ENCODE data around the gene STIM1. TPM values are rescaled to one million over a fixed set of nuclear protein-coding genes. Genes with fewer than 3 reads are reported as not detected.

Gene STIM1
- total RNA-seq, 1 experiment from 2014 or later: 28.3 TPM

GRCh38 chr11:3944198-3944597 lies 88.7 kb downstream of the STIM1 start:
- no peaks in the 10 kb centered on the region for H3K79me2 ChIP-seq (ENCODE audit: low read depth)
- H3K9me2 ChIP-seq (ENCODE audit: insufficient read depth): no peaks in the 10 kb centered on the region
- intact Hi-C loops (cut with micrococcal nuclease; ENCODE audit: unreplicated experiment): no loop called here
- TF ChIP-seq CTCF (conservative IDR thresholded peaks at IDR 0.05) (no peak), EZH2 (IDR thresholded peaks at IDR 0.05; ENCODE audit: low read depth) (no peak)
- no peak overlapping the region for H3K4me3 ChIP-seq
- peaks cover 6% of the 10 kb centered on the region for H3K4me1 ChIP-seq (replicated peaks; ENCODE audit: insufficient read depth)
- H3K4me2 ChIP-seq: no peak overlapping the region
- H3K36me3 ChIP-seq (ENCODE audit: low read depth): no peaks in the 10 kb centered on the region
- H2AFZ ChIP-seq: no peak overlapping the region
- ChIA-PET CTCF (no interaction called here), POLR2A (ENCODE audit: unreplicated experiment) (no interaction called here)
- H3K9me3 ChIP-seq (ENCODE audit: insufficient read depth, low read depth): no peaks in the 10 kb centered on the region
- H3K27ac ChIP-seq: no peak overlapping the region
- no peak for DNase-seq
- H3F3A ChIP-seq (ENCODE audit: insufficient read depth, low read depth): peaks cover 3% of the 10 kb centered on the region; the same call in 1 of the 2 replicates
- no peaks in the 10 kb centered on the region for H3K27me3 ChIP-seq (ENCODE audit: insufficient read depth, low read depth)
- no TSS peak for BruUV-seq (replicated peaks)
- H4K20me1 ChIP-seq (ENCODE audit: insufficient read depth): no peaks in the 10 kb centered on the region

DNA sequence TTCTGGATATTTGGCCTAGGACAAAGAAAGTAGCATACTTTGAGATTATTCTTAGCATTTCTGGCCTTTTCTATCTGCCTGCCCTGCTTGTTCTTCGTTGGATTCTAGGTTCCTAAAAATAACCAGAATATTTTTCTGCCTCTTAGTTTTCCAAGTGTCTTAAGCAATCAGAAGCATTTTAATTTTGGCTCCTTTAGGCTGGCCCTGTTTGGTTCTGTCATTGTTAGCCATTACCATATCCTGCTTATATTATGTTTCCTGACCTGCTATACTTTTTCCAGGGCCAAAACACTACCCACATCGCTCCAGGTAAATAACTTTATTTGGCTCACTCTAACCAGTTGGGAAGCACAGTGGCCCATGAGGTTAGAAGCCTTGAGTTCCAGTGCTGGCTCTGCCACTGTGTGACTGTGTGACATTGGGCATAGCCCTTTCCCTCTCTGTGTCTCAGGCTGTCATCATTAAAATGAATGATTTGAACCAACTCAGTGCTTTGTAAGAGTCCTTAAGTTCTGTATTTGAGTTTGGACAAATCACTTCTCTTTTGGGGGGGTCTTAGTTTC lies 91.1 kb downstream of the STIM1 start:
- Histone ChIP-seq H3K9me3 (ENCODE audit: insufficient read depth, low read depth) (no peaks in the 10 kb centered on the region), H3K4me2 (no peak overlapping the region), H3F3A (ENCODE audit: insufficient read depth, low read depth) (no peaks in the 10 kb centered on the region), H3K36me3 (ENCODE audit: low read depth) (no peaks in the 10 kb centered on the region), H3K9me2 (ENCODE audit: insufficient read depth) (no peaks in the 10 kb centered on the region), H3K79me2 (ENCODE audit: low read depth) (no peaks in the 10 kb centered on the region), H3K27ac (no peak overlapping the region), H2AFZ (no peak overlapping the region), H3K4me1 (replicated peaks; ENCODE audit: insufficient read depth) (no peaks in the 10 kb centered on the region), H4K20me1 (ENCODE audit: insufficient read depth) (no peaks in the 10 kb centered on the region), H3K4me3 (no peak overlapping the region), H3K27me3 (ENCODE audit: insufficient read depth, low read depth) (no peaks in the 10 kb centered on the region)
- no peak for DNase-seq
- POLR2A ChIA-PET (ENCODE audit: unreplicated experiment): no interaction called here
- TF ChIP-seq EZH2 (IDR thresholded peaks at IDR 0.05; ENCODE audit: low read depth) (no peak), CTCF (conservative IDR thresholded peaks at IDR 0.05) (no peak)
- intact Hi-C loops (cut with micrococcal nuclease; ENCODE audit: unreplicated experiment): no loop called here
- CTCF ChIA-PET: no interaction called here
- no TSS peak for BruUV-seq (replicated peaks)

DNA sequence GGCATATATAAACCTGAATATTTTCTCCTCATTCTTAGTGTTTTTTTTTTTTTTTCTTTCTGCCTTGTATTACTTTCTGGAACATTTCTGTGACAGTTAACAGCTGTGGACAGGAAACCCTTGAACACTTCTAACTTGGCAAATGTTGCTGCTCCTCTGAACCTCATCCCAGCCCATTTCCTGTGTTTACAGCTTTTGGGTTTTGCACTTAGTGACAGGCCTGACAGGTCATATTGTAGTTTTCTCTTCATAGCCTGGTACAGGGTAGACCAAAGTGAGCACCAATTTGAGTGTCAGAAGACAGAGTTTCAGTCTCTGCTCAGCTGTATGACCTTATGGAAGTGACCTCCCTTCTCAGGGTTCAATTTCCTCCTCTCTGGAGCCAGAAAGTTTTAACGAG lies 91.6 kb downstream of the STIM1 start:
- Histone ChIP-seq H3K27ac (no peak overlapping the region), H3F3A (ENCODE audit: insufficient read depth, low read depth) (no peaks in the 10 kb centered on the region), H3K9me3 (ENCODE audit: insufficient read depth, low read depth) (no peaks in the 10 kb centered on the region), H3K27me3 (ENCODE audit: insufficient read depth, low read depth) (no peaks in the 10 kb centered on the region), H3K79me2 (ENCODE audit: low read depth) (no peaks in the 10 kb centered on the region), H3K4me1 (replicated peaks; ENCODE audit: insufficient read depth) (no peaks in the 10 kb centered on the region), H4K20me1 (ENCODE audit: insufficient read depth) (no peaks in the 10 kb centered on the region), H3K4me2 (no peak overlapping the region), H2AFZ (no peak overlapping the region), H3K36me3 (ENCODE audit: low read depth) (no peaks in the 10 kb centered on the region), H3K4me3 (no peak overlapping the region), H3K9me2 (ENCODE audit: insufficient read depth) (no peaks in the 10 kb centered on the region)
- TF ChIP-seq EZH2 (IDR thresholded peaks at IDR 0.05; ENCODE audit: low read depth) (no peak), CTCF (conservative IDR thresholded peaks at IDR 0.05) (no peak)
- DNase-seq: no peak
- ChIA-PET POLR2A (ENCODE audit: unreplicated experiment) (interaction anchor here (0.7 kb wide), 1 partner anchor 16 kb away, joined by 4 read pairs; no protein-coding TSS in a partner anchor), CTCF (no interaction called here)
- no TSS peak for BruUV-seq (replicated peaks)
- intact Hi-C loops (cut with micrococcal nuclease; ENCODE audit: unreplicated experiment): no loop called here
